ENCODE measurements around the gene BRSK2.

Gene BRSK2

GRCh38 chr11:1438261-1438966 lies 48.7 kb downstream of the BRSK2 start:
- no peak for DNase-seq

GRCh38 chr11:1438967-1439330 lies 49.2 kb downstream of the BRSK2 start:
- no peak for DNase-seq

- no peak for DNase-seq
Observed at GRCh38 chr11:1439341-1439740, 49.6 kb downstream of the BRSK2 start.

- DNase-seq, result no peak
Observed at GRCh38 chr11:1440066-1440465, 50.3 kb downstream of the BRSK2 start.

- DNase-seq, result no peak
Observed at GRCh38 chr11:1440496-1440895, 50.8 kb downstream of the BRSK2 start.

- DNase-seq, result no peak
Observed at GRCh38 chr11:1442163-1442562, 52.4 kb downstream of the BRSK2 start.

GRCh38 chr11:1442807-1443366 lies 53.2 kb downstream of the BRSK2 start:
- no peak for DNase-seq

- no peak for DNase-seq
Observed at GRCh38 chr11:1443737-1444136, 54.0 kb downstream of the BRSK2 start.

- DNase-seq, result no peak
Observed at GRCh38 chr11:1444321-1444720, 54.6 kb downstream of the BRSK2 start.

- no peak for DNase-seq
Observed at GRCh38 chr11:1444823-1445422, 55.2 kb downstream of the BRSK2 start.

- no peak for DNase-seq
Observed at GRCh38 chr11:1445741-1446445, 56.2 kb downstream of the BRSK2 start.

GRCh38 chr11:1446623-1447022 lies 56.9 kb downstream of the BRSK2 start:
- DNase-seq, result no peak

GRCh38 chr11:1447845-1448825 lies 58.4 kb downstream of the BRSK2 start:
- DNase-seq, result no peak

- no peak for DNase-seq
Observed at GRCh38 chr11:1448882-1449281, 59.1 kb downstream of the BRSK2 start.

GRCh38 chr11:1449490-1450243 lies 59.9 kb downstream of the BRSK2 start:
- DNase-seq, result no peak

- DNase-seq, result no peak
Observed at GRCh38 chr11:1450344-1450875, 60.7 kb downstream of the BRSK2 start.

GRCh38 chr11:1450949-1451710 lies 61.4 kb downstream of the BRSK2 start:
- DNase-seq, result no peak

- DNase-seq, result no peak
Observed at GRCh38 chr11:1451781-1452470, 62.2 kb downstream of the BRSK2 start.

- DNase-seq, result no peak
Observed at GRCh38 chr11:1452744-1453143, 63.0 kb downstream of the BRSK2 start.

GRCh38 chr11:1453611-1454034 lies 63.9 kb downstream of the BRSK2 start:
- no peak for DNase-seq
